Mesenteric fat pad (tissue), 1 donor: ENCODE results near the gene LILRA2. TPM values are rescaled to one million over a fixed set of nuclear protein-coding genes. Genes with fewer than 3 reads are reported as not detected.
"Not testable (repeated sequence)": the region's sequence is repeated elsewhere in the genome, so short reads cannot be mapped to it uniquely, and the experiment has no call there.

ENCODE experiments used
- DNase-seq: peaks from one replicate; pipeline ENCODE4 v3.0.0-alpha.2; 2020; ENCODE audit warnings: low spot score
- long read RNA-seq: library from polyadenylated mRNA; unstranded; transcript quantifications from one replicate; pipeline ENCODE4 v2.0.0, GENCODE V29; 2020
- total RNA-seq: library from RNA; stranded (reverse); fragmentation: NEBNext Ultra II Directional; extraction: Animal tissue kit (Norgen Biotek cat#: 25700); gene quantifications from one replicate; pipeline ENCODE4 v1.2.1, GENCODE V29; 2021
- donor health status: DM: yes; HTN: yes; CAD: no.

LILRA2 gene
- 10.0 TPM for total RNA-seq
- long read RNA-seq, full-length matches to known transcripts, result 14 of 42 reads
- long read RNA-seq, partial matches to known transcripts, result 6 of 42 reads
- long read RNA-seq, other reads (novel, unspliced or antisense), result 22 of 42 reads

- DNase-seq, result no peak
These were observed at the start of gene LILRA2 for GRCh38 chr19:54573330-54573872. Gene LILRA2, plus strand, starts transcription at chr19:54573790. Its CDS starts 89 bp downstream, at chr19:54573879.

GRCh38 chr19:54525636-54526035 lies 48.0 kb upstream of the LILRA2 start:
- no peak for DNase-seq

GRCh38 chr19:54526972-54527371 lies 46.6 kb upstream of the LILRA2 start:
- no peak for DNase-seq

- DNase-seq, result no peak
These were observed 42.7 kb upstream of the LILRA2 start for GRCh38 chr19:54530866-54531265.

- DNase-seq, result peak; percentile 11
These were observed 41.1 kb upstream of the LILRA2 start for GRCh38 chr19:54532528-54532927.

GRCh38 chr19:54533476-54533875 lies 40.1 kb upstream of the LILRA2 start:
- DNase-seq, result peak; percentile 75

GRCh38 chr19:54534156-54534555 lies 39.4 kb upstream of the LILRA2 start:
- peak; percentile 62 for DNase-seq

- DNase-seq, result peak; percentile 81
These were observed 38.0 kb upstream of the LILRA2 start for GRCh38 chr19:54535601-54536000.

- DNase-seq, result peak; percentile 82
These were observed 36.6 kb upstream of the LILRA2 start for GRCh38 chr19:54536956-54537355.

GRCh38 chr19:54541712-54542111 lies 31.9 kb upstream of the LILRA2 start:
- DNase-seq, result no peak

- DNase-seq, result peak; percentile 62
These were observed 24.8 kb upstream of the LILRA2 start for GRCh38 chr19:54548806-54549205.

- peak; percentile 41 for DNase-seq
These were observed 24.4 kb upstream of the LILRA2 start for GRCh38 chr19:54549224-54549623.

- DNase-seq, result no peak
These were observed 22.3 kb upstream of the LILRA2 start for GRCh38 chr19:54551293-54551692.

GRCh38 chr19:54551950-54552912 lies 21.4 kb upstream of the LILRA2 start:
- DNase-seq, result peak; percentile 88

GRCh38 chr19:54552913-54553310 lies 20.7 kb upstream of the LILRA2 start:
- no peak for DNase-seq

- peak; percentile 53 for DNase-seq
These were observed 19.6 kb upstream of the LILRA2 start for GRCh38 chr19:54554006-54554405.

- peak; percentile 71 for DNase-seq
These were observed 18.7 kb upstream of the LILRA2 start for GRCh38 chr19:54554896-54555295.

GRCh38 chr19:54556194-54556593 lies 17.4 kb upstream of the LILRA2 start:
- DNase-seq, result no peak

- no peak for DNase-seq
These were observed 15.3 kb upstream of the LILRA2 start for GRCh38 chr19:54558339-54558738.

- DNase-seq, result no peak
These were observed 12.7 kb upstream of the LILRA2 start for GRCh38 chr19:54560881-54561385.

- DNase-seq, result no peak
These were observed 11.8 kb upstream of the LILRA2 start for GRCh38 chr19:54561840-54562239.

GRCh38 chr19:54563206-54563605 lies 10.4 kb upstream of the LILRA2 start:
- not testable (repeated sequence) for DNase-seq
